NCI-H748 treated with DMSO at 0.1 percent for 48 hours (cell line): ENCODE data around the gene MCM7.

ENCODE experiments used
- DNase-seq: peaks from one replicate; lab custom pipeline; 2025; lab: John Stamatoyannopoulos, UW

Gene MCM7

GRCh38 chr7:100093925-100094486, 7.2 kb downstream of the MCM7 start:
- DNase-seq: no peak

- no peak for DNase-seq
These were observed 7.7 kb downstream of the MCM7 start for GRCh38 chr7:100093498-100093897.

- no peak for DNase-seq
These were observed 8.1 kb downstream of the MCM7 start for GRCh38 chr7:100093054-100093453.

- DNase-seq: no peak
These were observed 9.6 kb downstream of the MCM7 start for GRCh38 chr7:100091411-100092181.

- DNase-seq: no peak
These were observed 10.4 kb downstream of the MCM7 start for GRCh38 chr7:100090527-100091410.

- no peak for DNase-seq
These were observed 11.6 kb downstream of the MCM7 start for GRCh38 chr7:100089458-100090196.

GRCh38 chr7:100088621-100089457, 12.4 kb downstream of the MCM7 start, which contains the start of gene COPS6:
TSS of gene COPS6 (plus strand) at chr7:100088969. CDS start at chr7:100088991, 22 bp downstream.
- DNase-seq: peak; percentile 62

GRCh38 chr7:100088095-100088620, 13.0 kb downstream of the MCM7 start:
- DNase-seq: no peak

- no peak for DNase-seq
These were observed 14.0 kb downstream of the MCM7 start for GRCh38 chr7:100087055-100087750.

GRCh38 chr7:100085515-100085914, 15.7 kb downstream of the MCM7 start:
- no peak for DNase-seq

- DNase-seq: no peak
These were observed 18.2 kb downstream of the MCM7 start for GRCh38 chr7:100082978-100083377.

GRCh38 chr7:100081535-100082102, 19.6 kb downstream of the MCM7 start, which contains the start of gene ZNF3:
TSS of gene ZNF3 (minus strand) at chr7:100081723. CDS start at chr7:100077357, 4,366 bp downstream.
- DNase-seq: peak; percentile 94

- peak; percentile 17 for DNase-seq
These were observed 20.2 kb downstream of the MCM7 start for GRCh38 chr7:100080907-100081534.

GRCh38 chr7:100079024-100079560, 22.1 kb downstream of the MCM7 start:
- DNase-seq: no peak

- DNase-seq: no peak
These were observed 24.0 kb downstream of the MCM7 start for GRCh38 chr7:100077205-100077604.

- no peak for DNase-seq
These were observed 25.8 kb downstream of the MCM7 start for GRCh38 chr7:100075418-100075817.

GRCh38 chr7:100074841-100075240, 26.4 kb downstream of the MCM7 start:
- no peak for DNase-seq

GRCh38 chr7:100072462-100072861, 28.7 kb downstream of the MCM7 start:
- no peak for DNase-seq
